Dendritic cell treated with granulocyte-macrophage colony-stimulating factor and Interleukin-4, amounts not matched to agents 40 ng/mL and 50 ng/mL, for 4 days (primary cell): ENCODE measurements around the gene NR1I3.
A peak's percentile ranks its signal among the peaks of the same experiment; 100 is the strongest.
"Not testable (repeated sequence)": the region's sequence is repeated elsewhere in the genome, so short reads cannot be mapped to it uniquely, and the experiment has no call there.

Experiments used
- H3K27ac Mint-ChIP-seq: one replicate; pipeline ENCODE4 v1.8.0; 2022; ENCODE audit warnings: mild to moderate bottlenecking, mixed read lengths
- H3K27me3 Mint-ChIP-seq: one replicate; pipeline ENCODE4 v1.8.0; 2022; ENCODE audit warnings: mild to moderate bottlenecking, mixed read lengths
- H3K36me3 Mint-ChIP-seq: one replicate; pipeline ENCODE4 v1.8.0; 2022; ENCODE audit warnings: low read depth, mixed read lengths
- H3K4me1 Mint-ChIP-seq: one replicate; pipeline ENCODE4 v1.8.0; 2022; ENCODE audit warnings: low read depth, mixed read lengths
- H3K4me3 Mint-ChIP-seq: one replicate; pipeline ENCODE4 v1.8.0; 2022; ENCODE audit warnings: mild to moderate bottlenecking, moderate library complexity, mixed read lengths
- H3K9me3 Mint-ChIP-seq: one replicate; pipeline ENCODE4 v1.8.0; 2022; ENCODE audit warnings: mixed read lengths
- intact Hi-C: fragments of 100-400 bp; cut with micrococcal nuclease; formaldehyde crosslinking; loops from one replicate; pipeline ENCODE4 v1.15.0; 2022

NR1I3 gene

GRCh38 chr1:161259765-161260164 lies 21.8 kb upstream of the NR1I3 start:
- Mint-ChIP-seq H3K27ac (no peak overlapping the region), H3K4me1 (peaks cover 13% of the 10 kb centered on the region), H3K27me3 (peaks cover 59% of the 10 kb centered on the region), H3K4me3 (no peak overlapping the region), H3K9me3 (peaks cover 21% of the 10 kb centered on the region), H3K36me3 (no peaks in the 10 kb centered on the region)
- intact Hi-C loops = no loop called here

- intact Hi-C loops = no loop called here
- H3K9me3 Mint-ChIP-seq = peaks cover 21% of the 10 kb centered on the region
- H3K27ac Mint-ChIP-seq = no peak overlapping the region
- H3K27me3 Mint-ChIP-seq = peaks cover 58% of the 10 kb centered on the region
- peaks cover 13% of the 10 kb centered on the region for H3K4me1 Mint-ChIP-seq
- H3K36me3 Mint-ChIP-seq = no peaks in the 10 kb centered on the region
- no peak overlapping the region for H3K4me3 Mint-ChIP-seq
Measured at GRCh38 chr1:161259345-161259702, 21.3 kb upstream of the NR1I3 start.

DNA sequence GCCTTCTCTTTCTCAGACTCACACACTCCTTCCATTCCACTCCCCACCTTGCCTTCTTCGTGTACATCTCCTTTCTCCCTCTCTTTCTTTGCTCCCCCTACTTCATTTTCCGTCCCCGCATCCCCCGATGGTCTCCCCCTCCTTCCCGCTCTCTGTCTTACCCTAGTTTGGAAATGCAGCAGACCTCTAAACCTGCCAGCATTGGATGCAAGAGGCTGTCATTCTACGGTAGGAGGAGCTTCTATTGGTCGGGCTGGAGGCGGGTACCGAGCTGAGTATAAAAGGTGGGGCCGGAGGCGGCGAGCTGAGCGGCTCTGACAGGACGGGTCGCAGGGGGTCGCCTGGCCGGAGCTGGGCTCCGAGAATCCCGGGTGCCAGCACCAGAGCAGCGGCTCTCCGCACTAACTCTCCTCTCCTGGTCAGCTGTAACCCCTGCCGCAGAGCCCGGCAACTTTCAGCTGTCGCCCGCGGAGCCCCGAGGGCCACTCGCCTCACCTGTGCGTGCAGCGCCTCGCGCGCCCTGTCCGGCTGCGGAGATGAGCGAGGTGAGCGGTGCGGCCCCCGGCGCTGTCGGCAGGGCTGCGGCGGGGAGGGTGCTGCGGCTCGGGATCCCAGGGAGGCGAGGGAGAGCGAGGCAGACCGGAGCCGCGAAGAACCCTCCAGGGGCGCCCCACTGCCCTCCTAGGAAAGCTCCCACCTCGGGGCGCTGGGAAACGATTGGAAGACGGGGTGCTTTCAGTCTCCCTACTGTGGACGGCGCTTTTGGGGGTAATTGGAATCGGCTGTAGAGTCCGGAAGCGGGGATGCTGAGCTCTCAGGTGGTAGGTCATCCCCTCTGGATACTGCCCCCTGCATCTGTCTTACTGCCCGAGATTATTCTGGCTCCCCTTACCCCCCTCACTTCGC lies 20.7 kb upstream of the NR1I3 start, which contains the start of gene PCP4L1:
TSS of gene PCP4L1 (plus strand) at position 307 of the 906 bp plus-strand sequence. CDS start at position 537, 230 bp downstream.
- Mint-ChIP-seq H3K27ac (no peak within 1 kb of the TSS), H3K27me3 (peaks cover 56% of the 10 kb centered on the region), H3K9me3 (peaks cover 21% of the 10 kb centered on the region), H3K4me1 (peaks cover 13% of the 10 kb centered on the region), H3K36me3 (no peaks in the 10 kb centered on the region), H3K4me3 (peak within 1 kb of the TSS; percentile 52)
- intact Hi-C loops = no loop called here

GRCh38 chr1:161257109-161257508 lies 19.1 kb upstream of the NR1I3 start:
- H3K4me3 Mint-ChIP-seq, H3K36me3 Mint-ChIP-seq, intact Hi-C loops, H3K27ac Mint-ChIP-seq: not testable (repeated sequence)
- peaks cover 13% of the 10 kb centered on the region for H3K4me1 Mint-ChIP-seq
- peaks cover 57% of the 10 kb centered on the region for H3K27me3 Mint-ChIP-seq
- H3K9me3 Mint-ChIP-seq = peaks cover 21% of the 10 kb centered on the region

DNA sequence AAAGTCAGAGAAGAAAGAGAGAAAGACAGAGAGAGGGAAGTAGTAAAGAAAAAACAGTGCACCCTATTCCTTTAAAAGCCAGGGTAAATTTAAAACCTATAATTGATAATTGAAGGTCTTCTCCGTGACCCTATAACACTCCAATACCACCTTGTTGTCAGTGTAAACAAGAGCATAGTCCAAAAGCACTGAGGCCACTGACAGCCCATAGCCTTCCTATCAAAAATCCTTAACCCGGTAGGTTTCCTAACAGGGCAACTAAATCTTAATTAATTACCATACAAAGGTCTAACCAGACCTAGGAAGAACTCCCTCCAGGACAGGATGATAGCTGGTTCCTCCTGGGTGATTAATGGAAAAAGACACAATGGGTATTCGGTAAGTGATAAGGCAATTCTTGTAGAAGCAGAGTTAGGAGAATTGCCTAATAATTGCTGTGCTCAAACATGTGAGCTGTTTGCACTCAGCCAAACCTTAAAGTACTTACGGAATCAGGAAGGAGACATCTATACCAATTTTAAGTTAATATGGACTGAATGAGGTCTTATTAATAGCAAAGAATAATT lies 18.0 kb upstream of the NR1I3 start:
- H3K4me3 Mint-ChIP-seq, H3K36me3 Mint-ChIP-seq, intact Hi-C loops, H3K27ac Mint-ChIP-seq: not testable (repeated sequence)
- Mint-ChIP-seq H3K27me3 (peaks cover 47% of the 10 kb centered on the region), H3K4me1 (peaks cover 13% of the 10 kb centered on the region), H3K9me3 (peaks cover 21% of the 10 kb centered on the region)

- Mint-ChIP-seq H3K9me3 (peaks cover 21% of the 10 kb centered on the region), H3K4me1 (peaks cover 13% of the 10 kb centered on the region), H3K27me3 (peaks cover 41% of the 10 kb centered on the region)
- H3K27ac Mint-ChIP-seq, H3K4me3 Mint-ChIP-seq, intact Hi-C loops, H3K36me3 Mint-ChIP-seq: not testable (repeated sequence)
Measured at GRCh38 chr1:161255302-161255701, 17.3 kb upstream of the NR1I3 start.

GRCh38 chr1:161251579-161251978 lies 13.6 kb upstream of the NR1I3 start:
- H3K27ac Mint-ChIP-seq = no peak overlapping the region
- peaks cover 10% of the 10 kb centered on the region for H3K9me3 Mint-ChIP-seq
- intact Hi-C loops = no loop called here
- H3K4me3 Mint-ChIP-seq = no peak overlapping the region
- H3K4me1 Mint-ChIP-seq = no peaks in the 10 kb centered on the region
- H3K36me3 Mint-ChIP-seq = no peaks in the 10 kb centered on the region
- peaks cover 7% of the 10 kb centered on the region for H3K27me3 Mint-ChIP-seq

DNA sequence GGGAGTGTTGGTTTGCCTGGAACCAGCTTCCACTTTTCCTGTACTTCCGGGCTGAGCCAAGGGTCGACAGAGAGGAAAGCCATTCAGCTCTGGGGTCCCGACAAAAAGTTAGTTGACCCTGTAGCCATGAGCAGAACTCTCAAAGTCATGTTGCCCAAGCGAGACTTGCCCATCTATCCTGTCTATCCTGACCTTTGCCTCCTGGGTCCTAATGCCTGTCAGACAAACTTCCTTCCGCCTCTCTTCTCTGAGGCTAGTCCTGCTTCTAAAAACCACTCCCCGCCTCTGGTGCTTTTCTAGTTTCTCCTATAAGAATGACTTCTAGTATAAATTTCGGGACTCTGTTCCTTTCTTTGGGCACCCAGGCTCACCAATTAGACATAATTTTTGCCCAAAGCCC lies 12.8 kb upstream of the NR1I3 start:
- no peaks in the 10 kb centered on the region for H3K36me3 Mint-ChIP-seq
- peaks cover 7% of the 10 kb centered on the region for H3K9me3 Mint-ChIP-seq
- H3K27ac Mint-ChIP-seq = no peak overlapping the region
- peaks cover 7% of the 10 kb centered on the region for H3K27me3 Mint-ChIP-seq
- no peak overlapping the region for H3K4me3 Mint-ChIP-seq
- H3K4me1 Mint-ChIP-seq = no peaks in the 10 kb centered on the region
- intact Hi-C loops = no loop called here

- H3K36me3 Mint-ChIP-seq, H3K27me3 Mint-ChIP-seq, H3K4me3 Mint-ChIP-seq, H3K9me3 Mint-ChIP-seq, H3K27ac Mint-ChIP-seq, H3K4me1 Mint-ChIP-seq, intact Hi-C loops: not testable (repeated sequence)
Measured at GRCh38 chr1:161250100-161250499, 12.1 kb upstream of the NR1I3 start.

DNA sequence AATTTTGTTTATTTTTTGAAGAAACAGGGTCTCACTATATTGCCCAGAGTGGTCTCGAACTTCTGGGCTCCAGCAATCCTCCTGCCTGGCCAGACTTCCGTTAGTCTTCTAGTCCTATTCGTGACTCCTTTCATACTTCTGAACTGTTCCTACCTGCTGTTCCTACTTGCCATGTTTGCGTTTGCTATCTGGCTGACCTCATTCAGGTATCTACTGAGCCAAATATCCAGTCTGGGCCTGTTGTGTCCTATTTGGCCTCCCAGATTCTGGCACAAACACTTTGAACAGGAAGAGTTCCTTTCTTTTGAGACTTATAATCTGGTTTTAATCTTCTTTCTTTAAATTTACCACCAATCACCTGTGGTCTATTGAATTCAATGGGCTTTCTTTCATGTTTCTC lies 6.9 kb upstream of the NR1I3 start:
- Mint-ChIP-seq H3K4me3 (no peak overlapping the region), H3K4me1 (peaks cover 9% of the 10 kb centered on the region), H3K9me3 (peaks cover 2% of the 10 kb centered on the region), H3K36me3 (no peaks in the 10 kb centered on the region), H3K27ac (no peak overlapping the region), H3K27me3 (peaks cover 2% of the 10 kb centered on the region)
- intact Hi-C loops = no loop called here

GRCh38 chr1:161242313-161242712 lies 4.3 kb upstream of the NR1I3 start:
- no peak overlapping the region for H3K4me3 Mint-ChIP-seq
- H3K27ac Mint-ChIP-seq = no peak overlapping the region
- H3K9me3 Mint-ChIP-seq = no peaks in the 10 kb centered on the region
- no peaks in the 10 kb centered on the region for H3K36me3 Mint-ChIP-seq
- intact Hi-C loops = no loop called here
- peaks cover 9% of the 10 kb centered on the region for H3K4me1 Mint-ChIP-seq
- peaks cover 2% of the 10 kb centered on the region for H3K27me3 Mint-ChIP-seq

DNA sequence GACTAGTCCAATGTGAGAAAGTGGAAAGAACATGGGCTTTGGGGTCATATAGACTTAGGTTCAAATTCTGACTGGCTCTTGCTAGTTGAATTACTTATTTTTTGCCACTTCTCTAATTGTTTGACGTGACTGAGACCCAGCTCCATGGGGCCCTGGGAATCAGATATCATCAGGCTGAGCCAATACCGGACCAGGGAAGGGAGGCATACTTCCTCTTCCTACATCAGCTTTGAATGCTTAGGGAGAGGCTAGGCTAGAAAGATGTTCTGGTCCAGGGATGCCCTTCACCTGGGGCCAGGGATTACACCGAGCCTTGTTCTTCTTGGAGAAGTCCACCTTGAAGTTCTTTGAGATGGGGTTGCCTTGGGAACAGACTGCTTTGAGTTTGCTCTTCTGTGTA lies 3.7 kb upstream of the NR1I3 start:
- peaks cover 5% of the 10 kb centered on the region for H3K27me3 Mint-ChIP-seq
- no peaks in the 10 kb centered on the region for H3K9me3 Mint-ChIP-seq
- H3K36me3 Mint-ChIP-seq = no peaks in the 10 kb centered on the region
- peaks cover 9% of the 10 kb centered on the region for H3K4me1 Mint-ChIP-seq
- H3K4me3 Mint-ChIP-seq = no peak overlapping the region
- H3K27ac Mint-ChIP-seq = no peak overlapping the region
- intact Hi-C loops = no loop called here

DNA sequence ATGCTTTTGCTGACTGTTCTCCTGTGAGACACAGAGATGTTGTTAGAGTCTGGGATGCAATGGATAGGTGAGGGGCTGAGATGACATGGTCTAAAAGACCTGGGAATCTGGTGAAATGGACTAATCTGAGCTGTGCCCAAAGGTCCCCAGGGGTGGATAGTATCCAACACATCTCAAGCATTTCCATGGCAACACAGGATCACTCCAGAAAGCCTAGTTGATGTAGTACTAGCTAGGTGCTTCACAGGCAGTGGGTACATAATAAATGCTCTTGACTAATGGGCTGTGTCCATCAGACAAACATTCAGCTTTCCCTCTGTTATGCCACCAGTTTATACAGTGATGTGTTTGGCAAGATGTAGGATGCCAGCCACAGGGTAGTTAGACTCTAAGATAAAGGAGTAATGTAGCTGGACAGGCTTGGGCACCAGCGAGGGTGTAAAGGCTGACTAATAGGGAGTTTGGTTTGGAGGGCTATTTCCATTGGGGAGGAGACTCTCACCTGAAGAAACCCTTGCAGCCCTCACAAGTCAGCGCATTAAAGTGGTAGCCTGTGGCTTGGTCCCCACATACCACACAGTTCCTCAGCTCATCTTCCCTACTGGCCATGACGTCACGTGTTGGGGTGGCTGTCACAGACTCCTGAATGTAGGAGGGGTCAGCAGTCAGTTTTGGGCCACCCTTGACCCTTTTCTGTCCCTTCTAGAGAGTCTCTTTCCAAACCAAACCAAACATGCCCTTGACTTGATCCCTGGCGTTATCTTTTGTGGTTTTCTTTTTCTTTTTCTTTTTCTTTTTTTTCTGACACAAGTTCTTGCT lies 1.8 kb downstream of the NR1I3 start:
- H3K36me3 Mint-ChIP-seq = peaks cover 1% of the 10 kb centered on the region
- no peak overlapping the region for H3K4me3 Mint-ChIP-seq
- H3K27me3 Mint-ChIP-seq = peaks cover 10% of the 10 kb centered on the region
- intact Hi-C loops = no loop called here
- H3K4me1 Mint-ChIP-seq = no peaks in the 10 kb centered on the region
- no peak overlapping the region for H3K27ac Mint-ChIP-seq
- no peaks in the 10 kb centered on the region for H3K9me3 Mint-ChIP-seq

DNA sequence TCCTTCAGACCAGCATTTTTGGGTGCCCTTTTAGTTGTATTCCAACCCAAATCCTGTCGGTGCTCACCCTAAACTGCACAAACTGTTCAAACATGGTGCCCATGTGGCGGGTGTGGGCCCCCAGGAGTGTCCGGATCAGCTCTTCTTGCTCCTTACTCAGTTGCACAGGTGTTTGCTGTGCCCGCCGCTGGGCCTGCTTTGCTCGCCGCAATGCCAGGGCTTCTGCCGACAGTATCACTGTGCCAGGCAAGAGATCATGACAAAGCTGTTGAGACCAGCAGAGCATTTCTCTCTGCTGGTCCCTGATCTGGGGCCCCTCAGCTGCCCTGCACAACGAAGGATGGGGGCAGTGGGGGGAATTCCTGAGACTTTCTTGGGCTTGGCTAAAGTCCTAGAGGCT lies 4.9 kb downstream of the NR1I3 start:
- peaks cover 6% of the 10 kb centered on the region for H3K4me1 Mint-ChIP-seq
- H3K27ac Mint-ChIP-seq = no peak overlapping the region
- H3K4me3 Mint-ChIP-seq = no peak overlapping the region
- no peaks in the 10 kb centered on the region for H3K9me3 Mint-ChIP-seq
- intact Hi-C loops = no loop called here
- H3K36me3 Mint-ChIP-seq = peaks cover 32% of the 10 kb centered on the region
- H3K27me3 Mint-ChIP-seq = peaks cover 8% of the 10 kb centered on the region
